HL-60 (cell line): ENCODE results near the gene TUBD1.
A peak's percentile ranks its signal among the peaks of the same experiment; 100 is the strongest.

Source experiments
- DNase-seq, 2 experiments: peaks; one replicate each; pipeline ENCODE4 v3.0.0-alpha.2; 2010 to 2020; ENCODE audit warnings: low read depth in 1 of 2, low spot score in 1 of 2
- H3K27ac ChIP-seq: fragments of 250-450 bp; sonication (Bioruptor Pico); replicated peaks from 2 replicates; pipeline ENCODE4 v1.5.1; 2020; ENCODE audit warnings: mild to moderate bottlenecking, moderate library complexity
- H3K27me3 ChIP-seq: fragments of 250-450 bp; sonication (Bioruptor Pico); 2 replicates; pipeline ENCODE4 v1.5.1; 2021; ENCODE audit warnings: mild to moderate bottlenecking, moderate library complexity; ENCODE audit not compliant: insufficient read depth, poor library complexity, severe bottlenecking
- H3K4me3 ChIP-seq: replicated peaks from 2 replicates; pipeline ENCODE4 v1.5.1; 2011; ENCODE audit warnings: mild to moderate bottlenecking, control low read depth, low read length; ENCODE audit not compliant: insufficient read depth
- GABPA ChIP-seq: IDR thresholded peaks from 2 replicates; pipeline ENCODE4 v1.6.1; 2012; ENCODE audit warnings: low read depth
- POLR2AphosphoS5 ChIP-seq: IDR thresholded peaks from 2 replicates; pipeline ENCODE4 v1.6.1; 2012; ENCODE audit warnings: low read depth
- SPI1 ChIP-seq: IDR thresholded peaks from 2 replicates; pipeline ENCODE4 v1.6.1; 2012; ENCODE audit warnings: low read depth, mild to moderate bottlenecking, borderline replicate concordance
- TF ChIP-seq, protein P1 (sequence below): IDR thresholded peaks from one replicate; pipeline ENCODE4 v1.5.1; 2011; ENCODE audit warnings: low read length, control low read depth, inconsistent platforms; ENCODE audit not compliant: insufficient read depth
- TF ChIP-seq, protein P2 (sequence below): IDR thresholded peaks from 2 replicates; pipeline ENCODE4 v1.6.1; 2012; ENCODE audit warnings: low read depth; ENCODE audit not compliant: insufficient replicate concordance

The TUBD1 gene

DNA sequence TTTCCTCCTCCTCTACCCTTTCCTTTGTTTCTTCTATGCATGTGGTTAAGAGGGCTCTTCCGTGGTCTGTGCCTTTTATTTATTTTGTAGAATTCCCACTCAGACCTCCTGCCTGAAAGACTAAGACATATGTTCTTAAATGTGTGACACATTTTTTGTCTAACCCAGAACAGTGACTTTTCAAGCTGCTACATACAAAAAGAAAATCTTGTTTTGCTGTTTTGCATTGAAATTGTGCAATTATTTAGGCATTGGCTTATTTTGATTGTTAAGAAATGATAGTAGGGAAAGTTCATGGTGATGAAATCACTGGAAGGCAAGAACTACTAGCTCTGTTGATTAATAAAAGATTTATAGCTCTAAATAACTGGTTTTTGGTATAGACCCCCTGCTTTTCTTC is 76.8 kb downstream of the TUBD1 start:
- Histone ChIP-seq H3K27ac (no peak overlapping the region), H3K27me3 (no peaks in the 10 kb centered on the region), H3K4me3 (no peak overlapping the region)
- TF ChIP-seq GABPA (no peak), SPI1 (no peak), POLR2AphosphoS5 (no peak)
- TF ChIP-seq, protein P1, sequence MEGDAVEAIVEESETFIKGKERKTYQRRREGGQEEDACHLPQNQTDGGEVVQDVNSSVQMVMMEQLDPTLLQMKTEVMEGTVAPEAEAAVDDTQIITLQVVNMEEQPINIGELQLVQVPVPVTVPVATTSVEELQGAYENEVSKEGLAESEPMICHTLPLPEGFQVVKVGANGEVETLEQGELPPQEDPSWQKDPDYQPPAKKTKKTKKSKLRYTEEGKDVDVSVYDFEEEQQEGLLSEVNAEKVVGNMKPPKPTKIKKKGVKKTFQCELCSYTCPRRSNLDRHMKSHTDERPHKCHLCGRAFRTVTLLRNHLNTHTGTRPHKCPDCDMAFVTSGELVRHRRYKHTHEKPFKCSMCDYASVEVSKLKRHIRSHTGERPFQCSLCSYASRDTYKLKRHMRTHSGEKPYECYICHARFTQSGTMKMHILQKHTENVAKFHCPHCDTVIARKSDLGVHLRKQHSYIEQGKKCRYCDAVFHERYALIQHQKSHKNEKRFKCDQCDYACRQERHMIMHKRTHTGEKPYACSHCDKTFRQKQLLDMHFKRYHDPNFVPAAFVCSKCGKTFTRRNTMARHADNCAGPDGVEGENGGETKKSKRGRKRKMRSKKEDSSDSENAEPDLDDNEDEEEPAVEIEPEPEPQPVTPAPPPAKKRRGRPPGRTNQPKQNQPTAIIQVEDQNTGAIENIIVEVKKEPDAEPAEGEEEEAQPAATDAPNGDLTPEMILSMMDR: no peak
- TF ChIP-seq, protein P2, sequence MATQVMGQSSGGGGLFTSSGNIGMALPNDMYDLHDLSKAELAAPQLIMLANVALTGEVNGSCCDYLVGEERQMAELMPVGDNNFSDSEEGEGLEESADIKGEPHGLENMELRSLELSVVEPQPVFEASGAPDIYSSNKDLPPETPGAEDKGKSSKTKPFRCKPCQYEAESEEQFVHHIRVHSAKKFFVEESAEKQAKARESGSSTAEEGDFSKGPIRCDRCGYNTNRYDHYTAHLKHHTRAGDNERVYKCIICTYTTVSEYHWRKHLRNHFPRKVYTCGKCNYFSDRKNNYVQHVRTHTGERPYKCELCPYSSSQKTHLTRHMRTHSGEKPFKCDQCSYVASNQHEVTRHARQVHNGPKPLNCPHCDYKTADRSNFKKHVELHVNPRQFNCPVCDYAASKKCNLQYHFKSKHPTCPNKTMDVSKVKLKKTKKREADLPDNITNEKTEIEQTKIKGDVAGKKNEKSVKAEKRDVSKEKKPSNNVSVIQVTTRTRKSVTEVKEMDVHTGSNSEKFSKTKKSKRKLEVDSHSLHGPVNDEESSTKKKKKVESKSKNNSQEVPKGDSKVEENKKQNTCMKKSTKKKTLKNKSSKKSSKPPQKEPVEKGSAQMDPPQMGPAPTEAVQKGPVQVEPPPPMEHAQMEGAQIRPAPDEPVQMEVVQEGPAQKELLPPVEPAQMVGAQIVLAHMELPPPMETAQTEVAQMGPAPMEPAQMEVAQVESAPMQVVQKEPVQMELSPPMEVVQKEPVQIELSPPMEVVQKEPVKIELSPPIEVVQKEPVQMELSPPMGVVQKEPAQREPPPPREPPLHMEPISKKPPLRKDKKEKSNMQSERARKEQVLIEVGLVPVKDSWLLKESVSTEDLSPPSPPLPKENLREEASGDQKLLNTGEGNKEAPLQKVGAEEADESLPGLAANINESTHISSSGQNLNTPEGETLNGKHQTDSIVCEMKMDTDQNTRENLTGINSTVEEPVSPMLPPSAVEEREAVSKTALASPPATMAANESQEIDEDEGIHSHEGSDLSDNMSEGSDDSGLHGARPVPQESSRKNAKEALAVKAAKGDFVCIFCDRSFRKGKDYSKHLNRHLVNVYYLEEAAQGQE: no peak
- no peak for DNase-seq

DNA sequence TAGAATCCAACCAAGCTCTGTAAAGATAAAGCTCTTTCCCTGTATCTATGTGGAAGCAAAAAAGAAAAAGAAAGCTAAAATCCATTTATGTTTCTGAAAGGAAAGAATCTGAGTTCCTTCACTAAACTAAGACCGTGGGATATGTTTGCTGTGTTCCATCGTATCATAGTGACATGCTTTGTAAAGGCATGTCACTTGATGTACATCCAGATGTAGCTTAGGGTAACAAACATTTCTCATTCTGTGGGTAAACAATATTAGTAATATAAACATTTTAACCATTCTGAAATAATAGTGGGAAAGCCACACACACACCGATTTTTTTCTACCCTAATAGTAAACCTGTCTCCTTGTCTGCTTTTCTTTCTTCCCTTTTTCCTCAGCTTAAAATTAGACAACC is 78.1 kb downstream of the TUBD1 start:
- no peak overlapping the region for H3K4me3 ChIP-seq
- H3K27me3 ChIP-seq: no peaks in the 10 kb centered on the region
- TF ChIP-seq, protein P2: no peak
- DNase-seq: no peak
- H3K27ac ChIP-seq: no peak overlapping the region

DNA sequence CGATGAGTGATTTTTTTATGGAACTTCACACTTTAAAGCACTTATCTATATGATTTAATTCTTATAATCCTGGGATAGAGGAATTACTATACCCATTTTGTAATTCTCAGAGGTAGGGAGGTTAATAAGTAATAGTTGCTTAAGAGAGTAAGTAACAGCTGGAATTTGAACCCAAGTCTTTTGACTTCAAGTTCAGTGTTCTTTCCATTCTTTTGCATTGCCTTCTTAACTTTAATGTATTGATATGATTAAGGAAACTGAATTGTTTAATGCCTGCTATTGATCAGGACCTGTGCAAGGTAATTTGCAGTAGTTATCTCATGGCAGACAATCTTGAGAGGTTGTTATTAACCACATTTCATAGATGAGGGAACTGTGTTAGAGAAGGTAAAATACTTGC is 78.5 kb downstream of the TUBD1 start:
- Histone ChIP-seq H3K4me3 (no peak overlapping the region), H3K27me3 (no peaks in the 10 kb centered on the region), H3K27ac (no peak overlapping the region)
- TF ChIP-seq, protein P2: no peak
- TF ChIP-seq SPI1 (no peak), GABPA (no peak), POLR2AphosphoS5 (no peak)
- TF ChIP-seq, protein P1: no peak
- no peak for DNase-seq

DNA sequence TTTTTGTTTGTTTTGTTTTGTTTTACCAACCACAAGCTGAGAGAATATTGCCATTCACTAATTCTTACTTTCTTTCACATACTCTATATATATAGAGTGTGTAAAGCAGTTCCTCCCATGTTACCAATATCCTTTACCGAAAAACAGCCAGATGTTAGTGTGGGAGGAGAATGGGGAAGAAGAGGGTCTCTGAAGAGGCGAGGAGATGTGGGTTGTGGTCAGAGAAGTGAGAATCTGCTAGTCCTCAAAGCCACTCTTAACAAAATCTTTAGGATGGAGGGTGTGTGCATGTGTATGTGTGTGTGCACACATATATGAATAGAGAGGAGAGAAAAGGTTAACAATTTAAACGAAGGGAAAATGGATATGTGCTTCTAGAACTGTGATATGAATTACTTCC is 80.6 kb downstream of the TUBD1 start:
- peak; percentile 52 to 74 for DNase-seq
- H3K27ac ChIP-seq: peak overlapping the region; percentile 58
- TF ChIP-seq, protein P2: peak; percentile 17
- TF ChIP-seq SPI1: peak; percentile 86
- TF ChIP-seq, protein P1: no peak
- peak; percentile 83 for TF ChIP-seq POLR2AphosphoS5
- no peaks in the 10 kb centered on the region for H3K27me3 ChIP-seq
- no peak overlapping the region for H3K4me3 ChIP-seq
